H9 (cell line): ENCODE results near the gene CLIP1. TPM values are rescaled to one million over a fixed set of nuclear protein-coding genes. Genes with fewer than 3 reads are reported as not detected.
A peak's percentile ranks its signal among the peaks of the same experiment; 100 is the strongest.

Experiments used
- DNase-seq: peaks from one replicate; pipeline ENCODE4 v3.0.0-alpha.2; 2017
- H2AFZ ChIP-seq: one replicate; pipeline ENCODE4 v1.6.1; 2013; ENCODE audit warnings: mild to moderate bottlenecking, low read length, control low read depth, moderate library complexity
- H2AK5ac ChIP-seq: 2 replicates; pipeline ENCODE4 v1.6.1; 2013; ENCODE audit warnings: low read length, control low read depth, mixed read lengths; ENCODE audit not compliant: insufficient read length
- H2BK120ac ChIP-seq: one replicate; pipeline ENCODE4 v1.6.1; 2013; ENCODE audit warnings: low read depth, mild to moderate bottlenecking, low read length, control low read depth, inconsistent platforms; ENCODE audit not compliant: poor library complexity, severe bottlenecking
- H2BK12ac ChIP-seq: 2 replicates; pipeline ENCODE4 v1.6.1; 2013; ENCODE audit warnings: low read length, control low read depth, mixed read lengths, low read depth; ENCODE audit not compliant: insufficient read length
- H2BK15ac ChIP-seq: 2 replicates; pipeline ENCODE4 v1.6.1; 2013; ENCODE audit warnings: low read depth, low read length, control low read depth
- H2BK20ac ChIP-seq: one replicate; pipeline ENCODE4 v1.6.1; 2013; ENCODE audit warnings: low read depth, mild to moderate bottlenecking, low read length, control low read depth, inconsistent platforms; ENCODE audit not compliant: poor library complexity, severe bottlenecking
- H2BK5ac ChIP-seq: 2 replicates; pipeline ENCODE4 v1.6.1; 2013; ENCODE audit warnings: low read length, control low read depth, mixed read lengths; ENCODE audit not compliant: insufficient read length
- H3K14ac ChIP-seq: 2 replicates; pipeline ENCODE4 v1.6.1; 2013; ENCODE audit warnings: low read length, control low read depth; ENCODE audit not compliant: insufficient read depth
- H3K18ac ChIP-seq: 2 replicates; pipeline ENCODE4 v1.6.1; 2013; ENCODE audit warnings: low read depth, mild to moderate bottlenecking, mixed read lengths, low read length, control low read depth; ENCODE audit not compliant: insufficient read length
- H3K23ac ChIP-seq: 2 replicates; pipeline ENCODE4 v1.6.1; 2013; ENCODE audit warnings: low read length, control low read depth, mixed read lengths, low read depth; ENCODE audit not compliant: insufficient read length
- H3K23me2 ChIP-seq: 2 replicates; pipeline ENCODE4 v1.6.1; 2013; ENCODE audit warnings: low read depth, mild to moderate bottlenecking, mixed read lengths, low read length, control low read depth; ENCODE audit not compliant: insufficient read length, poor library complexity, severe bottlenecking
- H3K27ac ChIP-seq: 2 replicates; pipeline ENCODE4 v1.5.1; 2013; ENCODE audit warnings: low read length, control low read depth, mixed read lengths, low read depth; ENCODE audit not compliant: insufficient read length
- H3K27me3 ChIP-seq: 2 replicates; pipeline ENCODE4 v1.6.1; 2013; ENCODE audit warnings: low read length, control low read depth, inconsistent platforms; ENCODE audit not compliant: insufficient read depth
- H3K4ac ChIP-seq: 2 replicates; pipeline ENCODE4 v1.6.1; 2013; ENCODE audit warnings: low read depth, mild to moderate bottlenecking, control low read depth, inconsistent platforms, low read length, moderate library complexity
- H3K4me1 ChIP-seq: 2 replicates; pipeline ENCODE4 v1.6.1; 2013; ENCODE audit warnings: low read length, control low read depth, inconsistent platforms; ENCODE audit not compliant: insufficient read depth
- H3K4me2 ChIP-seq: 2 replicates; pipeline ENCODE4 v1.6.1; 2013; ENCODE audit warnings: low read length, control low read depth, mixed read lengths; ENCODE audit not compliant: insufficient read length, insufficient read depth
- H3K56ac ChIP-seq: 2 replicates; pipeline ENCODE4 v1.6.1; 2013; ENCODE audit warnings: low read depth, mild to moderate bottlenecking, mixed read lengths, low read length, control low read depth; ENCODE audit not compliant: insufficient read length
- H3K79me1 ChIP-seq: 2 replicates; pipeline ENCODE4 v1.6.1; 2013; ENCODE audit warnings: low read depth, mild to moderate bottlenecking, moderate library complexity, low read length, control low read depth, inconsistent platforms; ENCODE audit not compliant: insufficient read depth, poor library complexity, severe bottlenecking
- H3K79me2 ChIP-seq: 2 replicates; pipeline ENCODE4 v1.6.1; 2013; ENCODE audit warnings: low read length, control low read depth, inconsistent platforms; ENCODE audit not compliant: insufficient read depth
- H3K9ac ChIP-seq: 2 replicates; pipeline ENCODE4 v1.6.1; 2013; ENCODE audit warnings: low read length, control low read depth, mixed read lengths; ENCODE audit not compliant: insufficient read length; ENCODE audit errors: extremely low read depth
- H3K9me3 ChIP-seq: one replicate; pipeline ENCODE4 v1.6.1; 2013; ENCODE audit warnings: low read depth, low read length, inconsistent platforms; ENCODE audit not compliant: control insufficient read depth
- H3T11ph ChIP-seq: one replicate; pipeline ENCODE4 v1.6.1; 2013; ENCODE audit warnings: mild to moderate bottlenecking, low read length, control low read depth, inconsistent platforms
- H4K20me1 ChIP-seq: one replicate; pipeline ENCODE4 v1.6.1; 2013; ENCODE audit not compliant: control insufficient read depth, insufficient read length, insufficient read depth
- H4K5ac ChIP-seq: 2 replicates; pipeline ENCODE4 v1.6.1; 2013; ENCODE audit warnings: low read depth, mild to moderate bottlenecking, mixed read lengths, low read length, control low read depth; ENCODE audit not compliant: insufficient read length
- H4K8ac ChIP-seq: replicated peaks from 2 replicates; pipeline ENCODE4 v1.6.1; 2013; ENCODE audit warnings: low read length, control low read depth, mixed read lengths, low read depth; ENCODE audit not compliant: insufficient read length
- H4K91ac ChIP-seq: 2 replicates; pipeline ENCODE4 v1.6.1; 2013; ENCODE audit warnings: low read depth, mild to moderate bottlenecking, moderate library complexity, mixed read lengths, low read length, control low read depth; ENCODE audit not compliant: insufficient read length
- H3K27ac Mint-ChIP-seq, 3 experiments: 2 replicates in 2 of 3; 3 replicates in 1 of 3; pipeline ENCODE4 v1.8.0; 2020 to 2021; ENCODE audit warnings: mixed read lengths in 3 of 3, mild to moderate bottlenecking in 1 of 3, moderate library complexity in 1 of 3
- H3K27me3 Mint-ChIP-seq: 2 replicates; pipeline ENCODE4 v1.8.0; 2021; ENCODE audit warnings: low read depth, mild to moderate bottlenecking, moderate library complexity, mixed read lengths
- H3K36me3 Mint-ChIP-seq, 3 experiments: 2 replicates in 2 of 3; 3 replicates in 1 of 3; pipeline ENCODE4 v1.8.0; 2020 to 2021; ENCODE audit warnings: low read depth in 3 of 3, mixed read lengths in 3 of 3; ENCODE audit not compliant: insufficient read depth in 1 of 3
- H3K4me1 Mint-ChIP-seq, 2 experiments: 2 replicates each; pipeline ENCODE4 v1.8.0; 2020; ENCODE audit warnings: mixed read lengths in 2 of 2
- H3K4me3 Mint-ChIP-seq, 2 experiments: 2 replicates in 1 of 2; 3 replicates in 1 of 2; pipeline ENCODE4 v1.8.0; 2020 to 2021; ENCODE audit warnings: mild to moderate bottlenecking in 2 of 2, mixed read lengths in 2 of 2, moderate library complexity in 1 of 2
- H3K9me3 Mint-ChIP-seq, 2 experiments: 2 replicates in 1 of 2; 3 replicates in 1 of 2; pipeline ENCODE4 v1.8.0; 2020; ENCODE audit warnings: mild to moderate bottlenecking in 2 of 2, mixed read lengths in 2 of 2, moderate library complexity in 1 of 2
- WGBS: extraction: QIAGEN DNeasy Blood & Tissue Kit; methylation state at CpG from one replicate; pipeline ENCODE4 v1.1.7; 2013; ENCODE audit warnings: missing lambda C conversion rate, low lambda C conversion rate, mixed read lengths; ENCODE audit not compliant: insufficient read length; ENCODE audit errors: extremely low coverage; 5-methylcytosine and 5-hydroxymethylcytosine counted together
- total RNA-seq: library from RNA; stranded (reverse); gene quantifications from 2 replicates; pipeline ENCODE4 v1.2.1, GENCODE V29; 2021
- TF ChIP-seq, protein P1 (sequence below): fragments of 200-600 bp; sonication (generic); conservative IDR thresholded peaks from 3 replicates; pipeline ENCODE4 v1.8.0; 2021; ENCODE audit warnings: antibody characterized with exemption, mild to moderate bottlenecking

CLIP1 gene
- total RNA-seq, 1 experiment from 2014 or later: 23.6 TPM

DNA sequence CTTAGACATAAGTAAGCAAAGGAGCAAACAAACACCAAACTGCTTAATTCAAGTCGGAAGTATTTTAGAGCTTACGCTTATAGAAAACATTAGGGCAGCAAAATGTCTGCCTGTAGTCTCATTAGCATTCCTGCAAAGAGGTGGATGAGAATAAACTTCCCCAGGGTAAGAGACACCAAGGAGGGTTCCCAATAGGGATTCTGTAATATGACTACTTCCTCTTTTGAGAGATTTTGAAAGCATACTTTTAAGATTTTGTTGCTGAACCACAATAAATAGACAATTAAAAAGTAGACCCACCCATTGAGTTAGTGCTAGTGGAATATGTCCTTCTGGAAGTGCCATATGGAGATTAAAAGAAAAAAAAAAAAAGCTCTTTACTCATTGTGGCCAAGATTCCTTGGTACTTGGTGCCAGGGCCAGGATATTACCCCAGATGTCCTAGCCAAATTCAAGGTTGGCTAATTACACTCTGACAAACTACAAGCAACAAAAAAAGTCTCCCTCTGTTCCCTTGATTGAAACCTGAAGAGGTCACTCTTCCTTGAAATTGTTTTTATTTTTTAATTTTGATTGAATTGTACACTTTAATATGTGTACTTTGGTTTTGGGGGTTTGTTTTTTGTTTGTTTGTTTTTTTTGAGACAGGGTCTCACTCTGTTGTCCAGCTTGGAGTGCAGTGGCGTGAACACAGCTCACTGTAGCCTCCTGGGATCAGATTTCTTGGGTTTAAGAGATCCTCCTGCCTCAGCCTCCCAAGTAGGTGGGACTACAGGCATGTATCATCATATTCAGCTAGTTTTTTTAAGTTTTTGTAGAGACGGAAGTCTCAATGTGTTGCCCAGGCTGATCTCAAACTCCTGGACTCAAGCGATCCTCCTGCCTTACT lies 8.7 kb downstream of the CLIP1 start:
- Histone ChIP-seq H3K79me1 (peaks cover 3% of the 10 kb centered on the region), H3K27me3 (no peaks in the 10 kb centered on the region), H2BK15ac (no peak overlapping the region), H4K5ac (no peak overlapping the region), H3T11ph (no peak overlapping the region), H3K4me2 (no peak overlapping the region), H3K4me1 (no peaks in the 10 kb centered on the region), H4K8ac (no peak overlapping the region), H3K14ac (no peak overlapping the region), H3K4ac (no peak overlapping the region), H4K91ac (no peak overlapping the region), H3K18ac (no peak overlapping the region), H3K23ac (no peak overlapping the region), H3K79me2 (no peaks in the 10 kb centered on the region), H2BK12ac (no peak overlapping the region), H2BK20ac (no peak overlapping the region), H2AK5ac (no peak overlapping the region), H2AFZ (no peak overlapping the region), H3K23me2 (no peaks in the 10 kb centered on the region), H4K20me1 (no peaks in the 10 kb centered on the region), H3K9me3 (no peaks in the 10 kb centered on the region), H2BK5ac (no peak overlapping the region), H2BK120ac (no peak overlapping the region), H3K27ac (no peak overlapping the region), H3K9ac (no peak overlapping the region), H3K56ac (no peak overlapping the region)
- peaks cover 0 to 6% of the 10 kb centered on the region in 2 experiments; a peak in 2 of 4 replicates for H3K4me1 Mint-ChIP-seq
- DNase-seq: no peak
- H3K9me3 Mint-ChIP-seq: no peaks in the 10 kb centered on the region; a peak in 1 of 5 replicates
- TF ChIP-seq, protein P1, sequence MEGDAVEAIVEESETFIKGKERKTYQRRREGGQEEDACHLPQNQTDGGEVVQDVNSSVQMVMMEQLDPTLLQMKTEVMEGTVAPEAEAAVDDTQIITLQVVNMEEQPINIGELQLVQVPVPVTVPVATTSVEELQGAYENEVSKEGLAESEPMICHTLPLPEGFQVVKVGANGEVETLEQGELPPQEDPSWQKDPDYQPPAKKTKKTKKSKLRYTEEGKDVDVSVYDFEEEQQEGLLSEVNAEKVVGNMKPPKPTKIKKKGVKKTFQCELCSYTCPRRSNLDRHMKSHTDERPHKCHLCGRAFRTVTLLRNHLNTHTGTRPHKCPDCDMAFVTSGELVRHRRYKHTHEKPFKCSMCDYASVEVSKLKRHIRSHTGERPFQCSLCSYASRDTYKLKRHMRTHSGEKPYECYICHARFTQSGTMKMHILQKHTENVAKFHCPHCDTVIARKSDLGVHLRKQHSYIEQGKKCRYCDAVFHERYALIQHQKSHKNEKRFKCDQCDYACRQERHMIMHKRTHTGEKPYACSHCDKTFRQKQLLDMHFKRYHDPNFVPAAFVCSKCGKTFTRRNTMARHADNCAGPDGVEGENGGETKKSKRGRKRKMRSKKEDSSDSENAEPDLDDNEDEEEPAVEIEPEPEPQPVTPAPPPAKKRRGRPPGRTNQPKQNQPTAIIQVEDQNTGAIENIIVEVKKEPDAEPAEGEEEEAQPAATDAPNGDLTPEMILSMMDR: no peak
- no peaks in the 10 kb centered on the region for H3K27me3 Mint-ChIP-seq
- no peak overlapping the region for H3K4me3 Mint-ChIP-seq
- no CpG with 5 or more reads among the region's 5 CpGs for WGBS
- H3K27ac Mint-ChIP-seq: peak overlapping the region in 1 of 3 experiments; percentile 72; a peak in 2 of 7 replicates
- H3K36me3 Mint-ChIP-seq: peaks cover 0 to 4% (median 0%) of the 10 kb centered on the region in 3 experiments; a peak in 1 of 7 replicates
